RWPE2 (cell line): ENCODE measurements around the gene SETD2.
"Not testable (repeated sequence)": the region's sequence is repeated elsewhere in the genome, so short reads cannot be mapped to it uniquely, and the experiment has no call there.

Experiments
- ATAC-seq: fragments of 200-7000 bp; cut with Tn5 transposase; 3 replicates; pipeline ENCODE4 v1.9.1; 2021; ENCODE audit warnings: low read depth
- DNase-seq: peaks from one replicate; pipeline ENCODE4 v3.0.0-alpha.2; 2020; ENCODE audit warnings: low spot score
- H3K27ac ChIP-seq: fragments of 450-650 bp; 2 replicates; pipeline ENCODE4 v1.5.1; 2017; ENCODE audit warnings: mild to moderate bottlenecking; ENCODE audit not compliant: poor library complexity, severe bottlenecking
- H3K27me3 ChIP-seq: fragments of 250-450 bp; sonication (Bioruptor Pico); 2 replicates; pipeline ENCODE4 v1.5.1; 2021; ENCODE audit warnings: mild to moderate bottlenecking, moderate library complexity; ENCODE audit not compliant: insufficient read depth, poor library complexity, severe bottlenecking
- H3K36me3 ChIP-seq: fragments of 250-450 bp; sonication (Bioruptor Pico); 2 replicates; pipeline ENCODE4 v1.5.1; 2020; ENCODE audit warnings: low read depth, mild to moderate bottlenecking, moderate library complexity
- H3K4me1 ChIP-seq: fragments of 250-450 bp; sonication (Bioruptor Pico); 2 replicates; pipeline ENCODE4 v1.5.1; 2021; ENCODE audit warnings: mild to moderate bottlenecking, moderate library complexity; ENCODE audit not compliant: insufficient read depth, poor library complexity, severe bottlenecking
- H3K4me3 ChIP-seq: fragments of 250-450 bp; sonication (Bioruptor Pico); 2 replicates; pipeline ENCODE4 v1.5.1; 2021; ENCODE audit warnings: mild to moderate bottlenecking, moderate library complexity; ENCODE audit not compliant: severe bottlenecking
- H3K9me3 ChIP-seq: fragments of 250-450 bp; sonication (Bioruptor Pico); 2 replicates; pipeline ENCODE4 v1.5.1; 2021; ENCODE audit warnings: mild to moderate bottlenecking, moderate library complexity; ENCODE audit not compliant: severe bottlenecking
- CTCF ChIP-seq: fragments of 450-650 bp; IDR thresholded peaks from one replicate; pipeline ENCODE4 v1.5.1; 2017; ENCODE audit warnings: mild to moderate bottlenecking, moderate library complexity; ENCODE audit not compliant: poor library complexity, severe bottlenecking

The SETD2 gene

GRCh38 chr3:47042231-47042791 is 121.6 kb downstream of the SETD2 start:
- Histone ChIP-seq H3K9me3 (peaks cover 2% of the 10 kb centered on the region), H3K27me3 (no peaks in the 10 kb centered on the region), H3K4me1 (no peaks in the 10 kb centered on the region), H3K4me3 (no peak overlapping the region), H3K36me3 (peaks cover 80% of the 10 kb centered on the region), H3K27ac (no peak overlapping the region)
- ATAC-seq: no peak
- TF ChIP-seq CTCF: no peak
- DNase-seq: no peak

- Histone ChIP-seq H3K4me1 (no peaks in the 10 kb centered on the region), H3K4me3 (no peak overlapping the region), H3K9me3 (peaks cover 2% of the 10 kb centered on the region), H3K27me3 (no peaks in the 10 kb centered on the region), H3K27ac (no peak overlapping the region), H3K36me3 (peaks cover 80% of the 10 kb centered on the region)
- TF ChIP-seq CTCF: no peak
- DNase-seq (no peak), ATAC-seq (no peak)
Observed at GRCh38 chr3:47041114-47041513, 122.8 kb downstream of the SETD2 start.

- not testable (repeated sequence) for ATAC-seq, H3K27ac ChIP-seq, H3K4me3 ChIP-seq, DNase-seq, H3K9me3 ChIP-seq, H3K27me3 ChIP-seq, H3K4me1 ChIP-seq
- peaks cover 71% of the 10 kb centered on the region for H3K36me3 ChIP-seq
Observed at GRCh38 chr3:47037302-47037701, 126.6 kb downstream of the SETD2 start.

- Histone ChIP-seq H3K4me1 (no peaks in the 10 kb centered on the region), H3K4me3 (no peak overlapping the region), H3K36me3 (peaks cover 70% of the 10 kb centered on the region), H3K9me3 (peaks cover 2% of the 10 kb centered on the region), H3K27me3 (no peaks in the 10 kb centered on the region), H3K27ac (no peak overlapping the region)
- no peak for TF ChIP-seq CTCF
- ATAC-seq: no peak
- DNase-seq: no peak
Observed at GRCh38 chr3:47036145-47036544, 127.8 kb downstream of the SETD2 start.

GRCh38 chr3:47035645-47036044 is 128.3 kb downstream of the SETD2 start:
- TF ChIP-seq CTCF: no peak
- peaks cover 70% of the 10 kb centered on the region for H3K36me3 ChIP-seq
- ATAC-seq (no peak), DNase-seq (no peak)
- H3K27ac ChIP-seq: no peak overlapping the region
- H3K4me1 ChIP-seq: no peaks in the 10 kb centered on the region
- no peaks in the 10 kb centered on the region for H3K27me3 ChIP-seq
- H3K9me3 ChIP-seq: no peaks in the 10 kb centered on the region
- H3K4me3 ChIP-seq: no peak overlapping the region
